ENCODE results near the gene LYPD6B. TPM values are rescaled to one million over a fixed set of nuclear protein-coding genes. Genes with fewer than 3 reads are reported as not detected.

Gene LYPD6B
- total and polyA plus RNA-seq, 2 donors (not counting 1 experiment from before 2014, with no cell fraction given): 1.5 to 2.7 TPM

- H3K27ac ChIP-seq (ENCODE audit: low read length in 2 of 2): no peak overlapping the region
- no peak overlapping the region for H3K9ac ChIP-seq (ENCODE audit: low read length)
- H3K4me2 ChIP-seq (replicated peaks; ENCODE audit: low read depth, low read length, poor library complexity, severe bottlenecking): no peak overlapping the region
- intact Hi-C loops (cut with micrococcal nuclease): no loop called here
- no peak overlapping the region for H2AFZ ChIP-seq (ENCODE audit: insufficient read depth, low read depth, low read length, poor library complexity, severe bottlenecking)
- no peaks in the 10 kb centered on the region for H3K9me3 ChIP-seq (ENCODE audit: control extremely low read depth in 1 of 3, control insufficient read depth in 2 of 3, insufficient read depth in 1 of 3, low read length in 2 of 3)
- ATAC-seq (ENCODE audit: low read depth) (no peak), DNase-seq (no peak)
- H3K4me1 ChIP-seq (ENCODE audit: control insufficient read depth in 2 of 2, insufficient read depth in 2 of 2, low read length in 2 of 2): peaks cover 3 to 7% of the 10 kb centered on the region in 2 donors
- Mint-ChIP-seq H3K4me1 (peaks cover 7% of the 10 kb centered on the region), H3K9me3 (ENCODE audit: insufficient read depth) (no peaks in the 10 kb centered on the region), H3K27ac (no peak overlapping the region), H3K27me3 (peaks cover 71% of the 10 kb centered on the region), H3K4me3 (no peak overlapping the region)
- WGBS (ENCODE audit: insufficient coverage): 92% methylated on average over 2 of the region's 4 CpGs
- POLR2A ChIA-PET: no interaction called here
- H3K27me3 ChIP-seq (replicated peaks in 1 of 4; ENCODE audit: control extremely low read depth in 1 of 4, control insufficient read depth in 3 of 4, insufficient read depth in 4 of 4, low read length in 3 of 4): peaks cover 0 to 33% (median 18%) of the 10 kb centered on the region in 4 experiments
- H3K79me2 ChIP-seq (ENCODE audit: control insufficient read depth, insufficient read depth, low read length): no peaks in the 10 kb centered on the region
- TF ChIP-seq EZH2 (IDR thresholded peaks at IDR 0.05; ENCODE audit: borderline replicate concordance, insufficient read depth, low read depth, low read length, poor library complexity, severe bottlenecking): no peak
- TF ChIP-seq, protein P1, sequence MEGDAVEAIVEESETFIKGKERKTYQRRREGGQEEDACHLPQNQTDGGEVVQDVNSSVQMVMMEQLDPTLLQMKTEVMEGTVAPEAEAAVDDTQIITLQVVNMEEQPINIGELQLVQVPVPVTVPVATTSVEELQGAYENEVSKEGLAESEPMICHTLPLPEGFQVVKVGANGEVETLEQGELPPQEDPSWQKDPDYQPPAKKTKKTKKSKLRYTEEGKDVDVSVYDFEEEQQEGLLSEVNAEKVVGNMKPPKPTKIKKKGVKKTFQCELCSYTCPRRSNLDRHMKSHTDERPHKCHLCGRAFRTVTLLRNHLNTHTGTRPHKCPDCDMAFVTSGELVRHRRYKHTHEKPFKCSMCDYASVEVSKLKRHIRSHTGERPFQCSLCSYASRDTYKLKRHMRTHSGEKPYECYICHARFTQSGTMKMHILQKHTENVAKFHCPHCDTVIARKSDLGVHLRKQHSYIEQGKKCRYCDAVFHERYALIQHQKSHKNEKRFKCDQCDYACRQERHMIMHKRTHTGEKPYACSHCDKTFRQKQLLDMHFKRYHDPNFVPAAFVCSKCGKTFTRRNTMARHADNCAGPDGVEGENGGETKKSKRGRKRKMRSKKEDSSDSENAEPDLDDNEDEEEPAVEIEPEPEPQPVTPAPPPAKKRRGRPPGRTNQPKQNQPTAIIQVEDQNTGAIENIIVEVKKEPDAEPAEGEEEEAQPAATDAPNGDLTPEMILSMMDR (IDR thresholded peaks at IDR 0.05): no peak
- H3K4me3 ChIP-seq (ENCODE audit: control extremely low read depth in 1 of 5, extremely low read depth in 1 of 5, insufficient read depth in 1 of 5, low read depth in 2 of 5, low read length in 4 of 5): no peak overlapping the region
- no peaks in the 10 kb centered on the region for H3K36me3 ChIP-seq (replicated peaks in 1 of 2; ENCODE audit: control extremely low read depth in 1 of 2, control insufficient read depth in 1 of 2, extremely low read depth in 1 of 2, insufficient read depth in 2 of 2, low read length in 1 of 2)
- no peaks in the 10 kb centered on the region for H4K20me1 ChIP-seq (ENCODE audit: control insufficient read depth, insufficient read depth, low read length, poor library complexity, severe bottlenecking)
- CTCF ChIA-PET: no interaction called here
Measured at GRCh38 chr2:149155196-149155969, 116.9 kb downstream of the LYPD6B start.

DNA sequence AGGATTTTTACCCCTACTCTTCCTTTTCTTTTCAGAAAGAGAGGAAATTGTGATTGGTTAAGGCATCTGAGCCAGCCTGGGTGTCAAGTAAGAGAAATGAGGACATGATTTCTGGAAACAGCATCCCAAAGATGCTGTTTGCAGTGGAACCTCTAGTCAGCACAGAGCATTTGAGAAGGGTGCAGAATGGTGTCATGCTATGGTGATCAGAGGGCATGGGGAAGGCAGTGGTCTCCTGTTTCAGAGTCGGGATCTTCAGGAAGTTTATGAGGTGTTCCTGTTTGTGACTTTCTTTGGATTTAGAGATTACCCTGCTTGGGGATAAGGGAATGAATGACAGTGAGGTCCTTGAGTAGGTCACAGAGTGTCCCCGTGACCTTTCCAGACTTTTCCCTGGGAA is 117.5 kb downstream of the LYPD6B start:
- TF ChIP-seq, protein P1 (IDR thresholded peaks at IDR 0.05): no peak
- TF ChIP-seq EZH2 (IDR thresholded peaks at IDR 0.05; ENCODE audit: borderline replicate concordance, insufficient read depth, low read depth, low read length, poor library complexity, severe bottlenecking): no peak
- Mint-ChIP-seq H3K27ac (no peak overlapping the region), H3K4me3 (no peak overlapping the region), H3K9me3 (ENCODE audit: insufficient read depth) (no peaks in the 10 kb centered on the region), H3K4me1 (peaks cover 13% of the 10 kb centered on the region), H3K27me3 (peaks cover 70% of the 10 kb centered on the region)
- H3K79me2 ChIP-seq (ENCODE audit: control insufficient read depth, insufficient read depth, low read length): no peaks in the 10 kb centered on the region
- no peaks in the 10 kb centered on the region for H4K20me1 ChIP-seq (ENCODE audit: control insufficient read depth, insufficient read depth, low read length, poor library complexity, severe bottlenecking)
- no peak overlapping the region for H2AFZ ChIP-seq (ENCODE audit: insufficient read depth, low read depth, low read length, poor library complexity, severe bottlenecking)
- no peaks in the 10 kb centered on the region for H3K36me3 ChIP-seq (replicated peaks in 1 of 2; ENCODE audit: control extremely low read depth in 1 of 2, control insufficient read depth in 1 of 2, extremely low read depth in 1 of 2, insufficient read depth in 2 of 2, low read length in 1 of 2)
- H3K4me2 ChIP-seq (replicated peaks; ENCODE audit: low read depth, low read length, poor library complexity, severe bottlenecking): no peak overlapping the region
- intact Hi-C loops (cut with micrococcal nuclease): no loop called here
- H3K9me3 ChIP-seq (ENCODE audit: control extremely low read depth in 1 of 3, control insufficient read depth in 2 of 3, insufficient read depth in 1 of 3, low read length in 2 of 3): no peaks in the 10 kb centered on the region
- no peak for DNase-seq
- ATAC-seq (ENCODE audit: low read depth): no peak
- H3K9ac ChIP-seq (ENCODE audit: low read length): no peak overlapping the region
- peaks cover 0 to 32% (median 18%) of the 10 kb centered on the region in 4 experiments for H3K27me3 ChIP-seq (replicated peaks in 1 of 4; ENCODE audit: control extremely low read depth in 1 of 4, control insufficient read depth in 3 of 4, insufficient read depth in 4 of 4, low read length in 3 of 4)
- no peak overlapping the region for H3K4me3 ChIP-seq (ENCODE audit: control extremely low read depth in 1 of 5, extremely low read depth in 1 of 5, insufficient read depth in 1 of 5, low read depth in 2 of 5, low read length in 4 of 5)
- H3K4me1 ChIP-seq (ENCODE audit: control insufficient read depth in 2 of 2, insufficient read depth in 2 of 2, low read length in 2 of 2): peaks cover 9 to 13% of the 10 kb centered on the region in 2 donors
- POLR2A ChIA-PET: no interaction called here
- CTCF ChIA-PET: no interaction called here
- H3K27ac ChIP-seq (ENCODE audit: low read length in 2 of 2): no peak overlapping the region
- WGBS (ENCODE audit: insufficient coverage): 76% methylated on average over 2 of the region's 2 CpGs

All from B cell (primary cell).